ENCODE results near the gene FZD1.

The FZD1 gene

GRCh38 chr7:91264924-91265681 is 870 bp downstream of the FZD1 start:
- DNase-seq (ENCODE audit: low read depth, low spot score), result no peak

- DNase-seq (ENCODE audit: low read depth, low spot score), result no peak
Observed at GRCh38 chr7:91265693-91266066, 1.4 kb downstream of the FZD1 start.

- DNase-seq (ENCODE audit: low read depth, low spot score), result no peak
Observed at GRCh38 chr7:91266067-91266688, 1.9 kb downstream of the FZD1 start.

- DNase-seq (ENCODE audit: low read depth, low spot score), result no peak
Observed at GRCh38 chr7:91266689-91267090, 2.5 kb downstream of the FZD1 start.

- DNase-seq (ENCODE audit: low read depth, low spot score), result no peak
Observed at GRCh38 chr7:91267171-91267955, 3.1 kb downstream of the FZD1 start.

GRCh38 chr7:91270372-91270771 is 6.1 kb downstream of the FZD1 start:
- DNase-seq (ENCODE audit: low read depth, low spot score), result no peak

- no peak for DNase-seq (ENCODE audit: low read depth, low spot score)
Observed at GRCh38 chr7:91276909-91277308, 12.7 kb downstream of the FZD1 start.

GRCh38 chr7:91280185-91280584 is 16.0 kb downstream of the FZD1 start:
- no peak for DNase-seq (ENCODE audit: low read depth, low spot score)

GRCh38 chr7:91280604-91281003 is 16.4 kb downstream of the FZD1 start:
- DNase-seq (ENCODE audit: low read depth, low spot score), result no peak

- DNase-seq (ENCODE audit: low read depth, low spot score), result no peak
Observed at GRCh38 chr7:91285696-91286355, 21.6 kb downstream of the FZD1 start.

GRCh38 chr7:91286432-91286831 is 22.2 kb downstream of the FZD1 start:
- DNase-seq (ENCODE audit: low read depth, low spot score), result no peak

GRCh38 chr7:91287371-91288084 is 23.3 kb downstream of the FZD1 start:
- no peak for DNase-seq (ENCODE audit: low read depth, low spot score)

- DNase-seq (ENCODE audit: low read depth, low spot score), result no peak
Observed at GRCh38 chr7:91288208-91288824, 24.1 kb downstream of the FZD1 start.

- DNase-seq (ENCODE audit: low read depth, low spot score), result no peak
Observed at GRCh38 chr7:91289633-91290254, 25.5 kb downstream of the FZD1 start.

GRCh38 chr7:91291302-91291701 is 27.1 kb downstream of the FZD1 start:
- DNase-seq (ENCODE audit: low read depth, low spot score), result no peak

GRCh38 chr7:91291902-91292301 is 27.7 kb downstream of the FZD1 start:
- DNase-seq (ENCODE audit: low read depth, low spot score), result no peak

- DNase-seq (ENCODE audit: low read depth, low spot score), result no peak
Observed at GRCh38 chr7:91292506-91292905, 28.3 kb downstream of the FZD1 start.

GRCh38 chr7:91293136-91293535 is 28.9 kb downstream of the FZD1 start:
- DNase-seq (ENCODE audit: low read depth, low spot score), result no peak

GRCh38 chr7:91293840-91294239 is 29.6 kb downstream of the FZD1 start:
- no peak for DNase-seq (ENCODE audit: low read depth, low spot score)

GRCh38 chr7:91294639-91295220 is 30.5 kb downstream of the FZD1 start:
- no peak for DNase-seq (ENCODE audit: low read depth, low spot score)

Measured in brain pericyte (primary cell).